ENCODE results near the gene ECE2. TPM values are rescaled to one million over a fixed set of nuclear protein-coding genes. Genes with fewer than 3 reads are reported as not detected.

The ECE2 gene
- total RNA-seq, 1 experiment from 2014 or later: 0.46 TPM

- Mint-ChIP-seq H3K27me3 (ENCODE audit: low read depth) (no peaks in the 10 kb centered on the region), H3K27ac (peak overlapping the region; percentile 57; the same call in 1 of the 2 replicates), H3K4me3 (peak overlapping the region; percentile 98), H3K9me3 (no peaks in the 10 kb centered on the region), H3K36me3 (peaks cover 3% of the 10 kb centered on the region), H3K4me1 (0 out of 2 replicates have a peak, but pooled peaks cover 5% of the 10 kb centered on the region)
- TF ChIP-seq, protein P1, sequence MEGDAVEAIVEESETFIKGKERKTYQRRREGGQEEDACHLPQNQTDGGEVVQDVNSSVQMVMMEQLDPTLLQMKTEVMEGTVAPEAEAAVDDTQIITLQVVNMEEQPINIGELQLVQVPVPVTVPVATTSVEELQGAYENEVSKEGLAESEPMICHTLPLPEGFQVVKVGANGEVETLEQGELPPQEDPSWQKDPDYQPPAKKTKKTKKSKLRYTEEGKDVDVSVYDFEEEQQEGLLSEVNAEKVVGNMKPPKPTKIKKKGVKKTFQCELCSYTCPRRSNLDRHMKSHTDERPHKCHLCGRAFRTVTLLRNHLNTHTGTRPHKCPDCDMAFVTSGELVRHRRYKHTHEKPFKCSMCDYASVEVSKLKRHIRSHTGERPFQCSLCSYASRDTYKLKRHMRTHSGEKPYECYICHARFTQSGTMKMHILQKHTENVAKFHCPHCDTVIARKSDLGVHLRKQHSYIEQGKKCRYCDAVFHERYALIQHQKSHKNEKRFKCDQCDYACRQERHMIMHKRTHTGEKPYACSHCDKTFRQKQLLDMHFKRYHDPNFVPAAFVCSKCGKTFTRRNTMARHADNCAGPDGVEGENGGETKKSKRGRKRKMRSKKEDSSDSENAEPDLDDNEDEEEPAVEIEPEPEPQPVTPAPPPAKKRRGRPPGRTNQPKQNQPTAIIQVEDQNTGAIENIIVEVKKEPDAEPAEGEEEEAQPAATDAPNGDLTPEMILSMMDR (IDR thresholded peaks at IDR 0.05): peak; percentile 77
- no peak for TF ChIP-seq HMGA2 (CRISPR knock-in tag; IDR thresholded peaks at IDR 0.05)
- POLR2A ChIA-PET: interaction anchor here (0.6 to 0.8 kb wide), 3 partner anchors 34 to 348 kb away, joined by 3 read pairs; no protein-coding TSS in a partner anchor
- peak; percentile 72 for ATAC-seq
- DNase-seq (ENCODE audit: low spot score): peak; percentile 98
- CTCF ChIA-PET: interaction anchor here (0.7 to 1.9 kb wide), 24 partner anchors 9 to 366 kb away, joined by 3 to 28 read pairs (median 4); partner anchors contain the start of genes ABCC5, ABCF3, CAMK2N2 and EIF2B5
Measured at GRCh38 chr3:184250167-184250828, 25.5 kb upstream of the ECE2 start.

DNA sequence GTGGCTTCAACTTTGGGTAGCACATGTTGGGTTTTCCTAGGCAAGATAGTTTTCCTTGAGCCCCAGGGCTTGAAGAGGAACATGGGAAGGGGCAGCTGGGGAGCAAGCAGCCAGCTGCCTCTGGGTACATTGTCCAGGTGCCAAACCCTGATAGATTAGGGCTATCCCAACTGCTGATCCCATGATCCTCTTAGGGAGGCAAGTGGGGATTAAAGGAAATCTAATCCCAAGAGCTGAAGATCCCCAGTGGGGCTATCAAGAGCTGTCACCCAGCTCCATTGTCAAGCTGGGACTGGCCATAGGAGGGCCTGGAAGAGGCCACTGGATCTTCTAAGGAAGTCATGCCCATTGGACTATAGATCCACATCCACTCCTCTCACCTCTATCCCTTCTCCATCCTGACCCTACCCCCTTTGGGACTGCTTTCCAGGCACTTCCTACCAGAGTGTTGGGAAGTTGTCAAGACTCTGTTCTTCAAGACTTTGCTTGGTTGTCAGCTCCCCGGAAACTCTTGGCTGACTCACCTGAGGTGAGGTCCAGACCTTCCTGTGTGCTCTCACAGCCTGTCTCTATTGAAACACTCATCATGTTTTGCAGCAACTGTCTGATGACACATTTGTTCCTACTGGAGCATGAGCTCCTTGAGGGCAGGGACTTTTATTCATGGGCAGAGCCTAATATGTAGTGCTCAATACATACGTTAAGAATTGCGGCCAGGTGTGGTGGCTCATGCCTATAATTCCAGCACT is 20.4 kb upstream of the ECE2 start:
- Mint-ChIP-seq H3K4me3 (no peak overlapping the region), H3K36me3 (peaks cover 3% of the 10 kb centered on the region; the same call in 1 of the 2 replicates), H3K4me1 (peaks cover 2% of the 10 kb centered on the region), H3K27me3 (ENCODE audit: low read depth) (peaks cover 30% of the 10 kb centered on the region), H3K9me3 (no peaks in the 10 kb centered on the region), H3K27ac (no peak overlapping the region)
- ChIA-PET POLR2A (no interaction called here), CTCF (interaction anchor here (1.0 to 1.2 kb wide), 2 partner anchors 28 to 34 kb away, joined by 3 read pairs; no protein-coding TSS in a partner anchor)
- no peak for TF ChIP-seq GABPB1 (CRISPR knock-in tag; IDR thresholded peaks at IDR 0.05)
- TF ChIP-seq ATF1 (CRISPR knock-in tag; IDR thresholded peaks at IDR 0.05): no peak
- no peak for TF ChIP-seq FOXK1 (CRISPR knock-in tag; IDR thresholded peaks at IDR 0.05)
- no peak for TF ChIP-seq USF2 (CRISPR knock-in tag; IDR thresholded peaks at IDR 0.05)
- TF ChIP-seq SOX15 (CRISPR knock-in tag; IDR thresholded peaks at IDR 0.05): no peak
- TF ChIP-seq CREM (CRISPR knock-in tag; IDR thresholded peaks at IDR 0.05): no peak
- no peak for TF ChIP-seq EMX1 (CRISPR knock-in tag; IDR thresholded peaks at IDR 0.05)
- TF ChIP-seq RELA (CRISPR knock-in tag; IDR thresholded peaks at IDR 0.05; ENCODE audit: borderline replicate concordance): no peak
- TF ChIP-seq ZNF263 (CRISPR knock-in tag; IDR thresholded peaks at IDR 0.05; ENCODE audit: low read depth): no peak
- TF ChIP-seq E2F1 (CRISPR knock-in tag; IDR thresholded peaks at IDR 0.05): no peak
- no peak for TF ChIP-seq ERG (CRISPR knock-in tag; IDR thresholded peaks at IDR 0.05)
- no peak for TF ChIP-seq NFYB (CRISPR knock-in tag; conservative IDR thresholded peaks at IDR 0.05; ENCODE audit: low read depth)
- no peak for TF ChIP-seq KAT7 (CRISPR knock-in tag; IDR thresholded peaks at IDR 0.05; ENCODE audit: borderline replicate concordance)
- TF ChIP-seq ZNF138 (CRISPR knock-in tag; conservative IDR thresholded peaks at IDR 0.05): no peak
- no peak for TF ChIP-seq NFATC4 (CRISPR knock-in tag; IDR thresholded peaks at IDR 0.05)
- no peak for TF ChIP-seq ZNF671 (CRISPR knock-in tag; IDR thresholded peaks at IDR 0.05)
- no peak for TF ChIP-seq OVOL2 (CRISPR knock-in tag; IDR thresholded peaks at IDR 0.05; ENCODE audit: borderline replicate concordance)
- TF ChIP-seq NR2C2 (CRISPR knock-in tag; IDR thresholded peaks at IDR 0.05): no peak
- ATAC-seq (no peak), DNase-seq (ENCODE audit: low spot score) (no peak)

Data from WTC11 (cell line).